Smooth muscle cell of the brain vasculature (primary cell): ENCODE results near the gene CORO2B.

ENCODE experiments used
- DNase-seq: peaks from one replicate; pipeline ENCODE4 v3.0.0-alpha.2; 2012; ENCODE audit warnings: low read depth, low spot score

Gene CORO2B

GRCh38 chr15:68626283-68626682 is 47.5 kb downstream of the CORO2B start:
- DNase-seq = no peak

- no peak for DNase-seq
These were observed 47.9 kb downstream of the CORO2B start for GRCh38 chr15:68626739-68627138.

- DNase-seq = no peak
These were observed 48.7 kb downstream of the CORO2B start for GRCh38 chr15:68627476-68627875.

- DNase-seq = no peak
These were observed 49.2 kb downstream of the CORO2B start for GRCh38 chr15:68627995-68628394.

- DNase-seq = no peak
These were observed 50.9 kb downstream of the CORO2B start for GRCh38 chr15:68629519-68630210.

GRCh38 chr15:68630211-68630555 is 51.4 kb downstream of the CORO2B start:
- DNase-seq = no peak

- DNase-seq = no peak
These were observed 52.0 kb downstream of the CORO2B start for GRCh38 chr15:68630836-68631235.

- DNase-seq = no peak
These were observed 52.8 kb downstream of the CORO2B start for GRCh38 chr15:68631601-68632051.

GRCh38 chr15:68632101-68632500 is 53.3 kb downstream of the CORO2B start:
- no peak for DNase-seq

GRCh38 chr15:68633231-68634121 is 54.7 kb downstream of the CORO2B start:
- no peak for DNase-seq

GRCh38 chr15:68634122-68634482 is 55.3 kb downstream of the CORO2B start:
- no peak for DNase-seq

GRCh38 chr15:68634531-68634930 is 55.7 kb downstream of the CORO2B start:
- no peak for DNase-seq

GRCh38 chr15:68635141-68635540 is 56.3 kb downstream of the CORO2B start:
- no peak for DNase-seq

- DNase-seq = no peak
These were observed 57.5 kb downstream of the CORO2B start for GRCh38 chr15:68636256-68636655.

GRCh38 chr15:68637767-68638404 is 59.1 kb downstream of the CORO2B start:
- DNase-seq = no peak

GRCh38 chr15:68638953-68639515 is 60.2 kb downstream of the CORO2B start:
- DNase-seq = no peak

- no peak for DNase-seq
These were observed 61.3 kb downstream of the CORO2B start for GRCh38 chr15:68639926-68640600.

GRCh38 chr15:68640791-68641331 is 62.1 kb downstream of the CORO2B start:
- no peak for DNase-seq

- no peak for DNase-seq
These were observed 62.6 kb downstream of the CORO2B start for GRCh38 chr15:68641376-68641775.

- no peak for DNase-seq
These were observed 63.7 kb downstream of the CORO2B start for GRCh38 chr15:68642491-68642845.

GRCh38 chr15:68643216-68643830 is 64.5 kb downstream of the CORO2B start:
- no peak for DNase-seq
